ENCODE results near the gene IFNA16. TPM values are rescaled to one million over a fixed set of nuclear protein-coding genes. Genes with fewer than 3 reads are reported as not detected.
"Not testable (repeated sequence)": the region's sequence is repeated elsewhere in the genome, so short reads cannot be mapped to it uniquely, and the experiment has no call there.

Gene IFNA16
- total RNA-seq, 1 donor from 2014 or later, result not detected

- DNase-seq (no peak), ATAC-seq (no peak)
- intact Hi-C loops (cut with DNase I), result no loop called here
- Histone ChIP-seq H3K27ac (no peak overlapping the region), H3K9me3 (no peaks in the 10 kb centered on the region), H3K36me3 (no peaks in the 10 kb centered on the region), H3K27me3 (no peaks in the 10 kb centered on the region), H3K4me3 (no peak overlapping the region), H3K4me1 (no peaks in the 10 kb centered on the region)
- no peak for TF ChIP-seq CTCF (IDR thresholded peaks at IDR 0.05)
These were observed 45.0 kb downstream of the IFNA16 start for GRCh38 chr9:21172156-21172555.

DNA sequence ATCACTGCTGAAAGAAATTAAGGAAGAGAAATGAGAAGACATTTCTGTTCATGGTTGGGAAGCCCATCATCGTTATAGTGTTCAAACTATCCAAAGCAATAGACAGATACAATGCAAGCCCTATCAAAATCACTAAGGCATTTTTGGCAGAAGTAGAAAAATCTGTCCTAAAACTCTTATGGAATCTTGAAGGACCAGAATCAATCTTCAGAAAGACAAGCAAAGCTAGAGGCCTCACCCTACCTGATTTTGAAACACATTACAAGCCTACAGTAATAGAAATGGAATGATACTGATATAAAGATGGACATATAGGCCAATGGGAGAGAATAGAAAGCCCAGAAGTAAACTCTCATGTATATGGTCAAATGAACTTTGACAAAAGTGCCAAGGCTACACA, 45.8 kb downstream of the IFNA16 start:
- H3K27me3 ChIP-seq, result no peaks in the 10 kb centered on the region
- no peak overlapping the region for H3K4me3 ChIP-seq
- ATAC-seq (no peak), DNase-seq (no peak)
- H3K36me3 ChIP-seq, result no peaks in the 10 kb centered on the region
- intact Hi-C loops (cut with DNase I), result no loop called here
- H3K9me3 ChIP-seq, result no peaks in the 10 kb centered on the region
- no peaks in the 10 kb centered on the region for H3K4me1 ChIP-seq
- no peak overlapping the region for H3K27ac ChIP-seq
- TF ChIP-seq CTCF (IDR thresholded peaks at IDR 0.05), result no peak

DNA sequence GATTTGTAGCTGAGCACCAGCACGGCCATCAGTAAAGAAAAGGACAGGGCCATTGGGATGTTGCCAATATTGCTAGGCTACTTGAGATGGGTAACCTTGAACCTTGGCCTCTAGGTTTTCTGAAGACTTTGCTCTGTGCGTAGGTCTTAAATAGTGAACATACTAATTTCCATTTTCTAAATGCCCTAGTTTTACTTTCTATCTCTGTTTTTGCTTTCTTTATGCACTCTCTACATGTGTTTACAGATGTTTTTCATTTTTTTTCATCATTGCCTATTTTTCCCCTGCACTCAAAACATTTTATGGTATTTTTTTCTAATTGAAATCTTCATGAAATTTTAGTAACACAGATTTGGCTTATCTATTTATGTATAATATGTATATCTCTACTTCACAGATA, 50.6 kb downstream of the IFNA16 start, which contains the start of gene IFNA21:
Gene IFNA21 (minus strand): TSS at position 101 of the 400 bp plus-strand sequence. CDS start 48 bp downstream, at position 53.
- DNase-seq; H3K4me1 ChIP-seq; intact Hi-C loops (cut with DNase I); H3K9me3 ChIP-seq; H3K36me3 ChIP-seq; H3K4me3 ChIP-seq; ATAC-seq; H3K27ac ChIP-seq; H3K27me3 ChIP-seq: not testable (repeated sequence)

Other genes with a start within 250 kb of the IFNA16 start
- gene HACD4, start 185.7 kb downstream of the IFNA16 start, total RNA-seq, result 10.6 TPM
- not detected for gene IFNB1, start 139.4 kb downstream of the IFNA16 start, total RNA-seq
- not detected for gene IFNW1, start 75.5 kb downstream of the IFNA16 start, total RNA-seq
- gene IFNA21, start 50.7 kb downstream of the IFNA16 start, total RNA-seq, result not detected
- gene IFNA4, start 29.7 kb downstream of the IFNA16 start, total RNA-seq, result not detected
- gene IFNA7, start 15.1 kb downstream of the IFNA16 start, total RNA-seq, result not detected
- not detected for gene IFNA10, start 10.2 kb downstream of the IFNA16 start, total RNA-seq
- not detected for gene IFNA17, start 10.9 kb upstream of the IFNA16 start, total RNA-seq
- gene IFNA14, start 22.7 kb upstream of the IFNA16 start, total RNA-seq, result not detected
- gene IFNA5, start 88.0 kb upstream of the IFNA16 start, total RNA-seq, result not detected
- 22.2 TPM for gene KLHL9, start 118.1 kb upstream of the IFNA16 start, total RNA-seq
- gene IFNA6, start 133.6 kb upstream of the IFNA16 start, total RNA-seq, result not detected
- not detected for gene IFNA13, start 150.7 kb upstream of the IFNA16 start, total RNA-seq
- not detected for gene IFNA2, start 168.1 kb upstream of the IFNA16 start, total RNA-seq
- not detected for gene IFNA8, start 191.8 kb upstream of the IFNA16 start, total RNA-seq
- not detected for gene IFNA1, start 223.1 kb upstream of the IFNA16 start, total RNA-seq

All from upper lobe of right lung (tissue), 1 donor.